ENCODE results near the gene ZKSCAN5.
"Not testable (repeated sequence)": the region's sequence is repeated elsewhere in the genome, so short reads cannot be mapped to it uniquely, and the experiment has no call there.

ZKSCAN5 gene

GRCh38 chr7:99563650-99564049, 59.2 kb downstream of the ZKSCAN5 start:
- no peaks in the 10 kb centered on the region for H3K79me2 ChIP-seq (ENCODE audit: low read length)
- no peak overlapping the region for H3K4me2 ChIP-seq (ENCODE audit: low read depth, low read length)
- H3K27ac ChIP-seq (ENCODE audit: low read length) = no peak overlapping the region

GRCh38 chr7:99568770-99569169, 64.3 kb downstream of the ZKSCAN5 start:
- not testable (repeated sequence) for H3K9me2 ChIP-seq (replicated peaks; ENCODE audit: insufficient read depth, low read length); H3K4me1 ChIP-seq (ENCODE audit: low read length); H3K9ac ChIP-seq (ENCODE audit: low read length); H4K20me1 ChIP-seq (ENCODE audit: insufficient read depth, low read length); H3K79me2 ChIP-seq (ENCODE audit: low read length); DNase-seq; H3K36me3 ChIP-seq (replicated peaks; ENCODE audit: insufficient read depth, low read length); H3F3A ChIP-seq (ENCODE audit: insufficient read depth, low read length); H3K27ac ChIP-seq (ENCODE audit: low read length); H3K4me3 ChIP-seq (ENCODE audit: low read length); H2AFZ ChIP-seq (ENCODE audit: low read length); H3K27me3 ChIP-seq (replicated peaks; ENCODE audit: insufficient read depth, low read length); H3K9me3 ChIP-seq (replicated peaks; ENCODE audit: insufficient read depth, low read length); H3K4me2 ChIP-seq (ENCODE audit: low read depth, low read length)

More at GRCh38 chr7:99563650-99564049, 59.2 kb downstream of the ZKSCAN5 start:
- H2AFZ ChIP-seq (ENCODE audit: low read length) = no peak overlapping the region
- DNase-seq = no peak
- no peaks in the 10 kb centered on the region for H3K9me2 ChIP-seq (replicated peaks; ENCODE audit: insufficient read depth, low read length)
- no peak overlapping the region for H3K4me3 ChIP-seq (ENCODE audit: low read length)
- H3K9ac ChIP-seq (ENCODE audit: low read length) = no peak overlapping the region
- H3K27me3 ChIP-seq (replicated peaks; ENCODE audit: insufficient read depth, low read length) = no peaks in the 10 kb centered on the region
- no peak for TF ChIP-seq CTCF (IDR thresholded peaks at IDR 0.05; ENCODE audit: low read length)
- TF ChIP-seq EZH2 (optimal IDR thresholded peaks at IDR 0.05; ENCODE audit: low read depth, low read length) = no peak
- no peaks in the 10 kb centered on the region for H3K36me3 ChIP-seq (replicated peaks; ENCODE audit: insufficient read depth, low read length)
- no peaks in the 10 kb centered on the region for H3K9me3 ChIP-seq (replicated peaks; ENCODE audit: insufficient read depth, low read length)
- no peaks in the 10 kb centered on the region for H3F3A ChIP-seq (ENCODE audit: insufficient read depth, low read length)
- H4K20me1 ChIP-seq (ENCODE audit: insufficient read depth, low read length) = no peaks in the 10 kb centered on the region
- H3K4me1 ChIP-seq (ENCODE audit: low read length) = no peaks in the 10 kb centered on the region

- TF ChIP-seq EZH2phosphoT487 (IDR thresholded peaks at IDR 0.05; ENCODE audit: low read length) (no peak), EZH2 (optimal IDR thresholded peaks at IDR 0.05; ENCODE audit: low read depth, low read length) (no peak), CTCF (IDR thresholded peaks at IDR 0.05; ENCODE audit: low read length) (no peak)
- Histone ChIP-seq H3K9me3 (replicated peaks; ENCODE audit: insufficient read depth, low read length) (no peaks in the 10 kb centered on the region), H3K4me2 (ENCODE audit: low read depth, low read length) (no peak overlapping the region), H3K27me3 (replicated peaks; ENCODE audit: insufficient read depth, low read length) (no peaks in the 10 kb centered on the region), H4K20me1 (ENCODE audit: insufficient read depth, low read length) (no peaks in the 10 kb centered on the region), H3K9me2 (replicated peaks; ENCODE audit: insufficient read depth, low read length) (no peaks in the 10 kb centered on the region), H3K36me3 (replicated peaks; ENCODE audit: insufficient read depth, low read length) (no peaks in the 10 kb centered on the region), H3K4me3 (ENCODE audit: low read length) (no peak overlapping the region), H3F3A (ENCODE audit: insufficient read depth, low read length) (no peaks in the 10 kb centered on the region), H2AFZ (ENCODE audit: low read length) (no peak overlapping the region), H3K27ac (ENCODE audit: low read length) (no peak overlapping the region), H3K79me2 (ENCODE audit: low read length) (no peaks in the 10 kb centered on the region), H3K9ac (ENCODE audit: low read length) (no peak overlapping the region), H3K4me1 (ENCODE audit: low read length) (no peaks in the 10 kb centered on the region)
- no peak for DNase-seq
Observed at GRCh38 chr7:99571768-99572167, 67.3 kb downstream of the ZKSCAN5 start.

- Histone ChIP-seq H3K79me2 (ENCODE audit: low read length) (no peaks in the 10 kb centered on the region), H3K9ac (ENCODE audit: low read length) (no peak overlapping the region), H3K36me3 (replicated peaks; ENCODE audit: insufficient read depth, low read length) (no peaks in the 10 kb centered on the region), H3K4me2 (ENCODE audit: low read depth, low read length) (no peak overlapping the region), H3K9me3 (replicated peaks; ENCODE audit: insufficient read depth, low read length) (no peaks in the 10 kb centered on the region), H4K20me1 (ENCODE audit: insufficient read depth, low read length) (no peaks in the 10 kb centered on the region), H3K9me2 (replicated peaks; ENCODE audit: insufficient read depth, low read length) (no peaks in the 10 kb centered on the region), H3F3A (ENCODE audit: insufficient read depth, low read length) (peaks cover 14% of the 10 kb centered on the region), H3K4me1 (ENCODE audit: low read length) (peaks cover 13% of the 10 kb centered on the region), H3K4me3 (ENCODE audit: low read length) (no peak overlapping the region), H3K27ac (ENCODE audit: low read length) (no peak overlapping the region), H2AFZ (ENCODE audit: low read length) (no peak overlapping the region), H3K27me3 (replicated peaks; ENCODE audit: insufficient read depth, low read length) (no peaks in the 10 kb centered on the region)
- DNase-seq = no peak
- TF ChIP-seq CTCF (IDR thresholded peaks at IDR 0.05; ENCODE audit: low read length) = no peak
- TF ChIP-seq EZH2 (optimal IDR thresholded peaks at IDR 0.05; ENCODE audit: low read depth, low read length) = no peak
- no peak for TF ChIP-seq EZH2phosphoT487 (IDR thresholded peaks at IDR 0.05; ENCODE audit: low read length)
Observed at GRCh38 chr7:99573257-99573656, 68.8 kb downstream of the ZKSCAN5 start.

Measured in MM.1S (cell line).